PC-9 (cell line): ENCODE measurements around the gene BAIAP2L1. TPM values are rescaled to one million over a fixed set of nuclear protein-coding genes. Genes with fewer than 3 reads are reported as not detected.

Experiments
- BruUV-seq: library from RNA; stranded (reverse); fragments of 400-500 nt; replicated peaks from 2 replicates; lab custom pipeline; 2021; lab: Mats Ljungman, UMichigan
- CTCF ChIA-PET: fragments of 300-600 bp; sonication (Branson Sonifier 250); formaldehyde crosslinking; loops from one replicate; lab custom pipeline; 2022; ENCODE audit warnings: antibody characterized with exemption; lab: Charles Lee
- POLR2A ChIA-PET: fragments of 300-600 bp; sonication (Branson Sonifier 250); formaldehyde crosslinking; loops from one replicate; lab custom pipeline; 2022; ENCODE audit warnings: antibody characterized with exemption; ENCODE audit not compliant: unreplicated experiment; lab: Charles Lee
- DNase-seq, 2 experiments: peaks; one replicate each; pipeline versions ENCODE4 v3.0.0 to v3.0.0-alpha.2; 2015 to 2022; ENCODE audit warnings: mixed read lengths in 1 of 2
- H2AFZ ChIP-seq: fragments of 200-600 bp; sonication (generic); 2 replicates; pipeline ENCODE4 v1.8.1; 2017; ENCODE audit warnings: antibody characterized with exemption
- H3F3A ChIP-seq: fragments of 200-600 bp; sonication (generic); 2 replicates; pipeline ENCODE4 v1.8.1; 2017; ENCODE audit warnings: antibody characterized with exemption, mild to moderate bottlenecking, low read depth; ENCODE audit not compliant: insufficient read depth
- H3K27ac ChIP-seq: fragments of 200-600 bp; sonication (generic); 2 replicates; pipeline ENCODE4 v1.6.1; 2016; ENCODE audit warnings: mixed run types
- H3K27me3 ChIP-seq: fragments of 200-600 bp; sonication (generic); 2 replicates; pipeline ENCODE4 v1.6.1; 2016; ENCODE audit warnings: low read depth, mixed run types; ENCODE audit not compliant: insufficient read depth
- H3K36me3 ChIP-seq: fragments of 200-600 bp; sonication (generic); 2 replicates; pipeline ENCODE4 v1.6.1; 2016; ENCODE audit warnings: low read depth, mixed run types
- H3K4me1 ChIP-seq: fragments of 200-600 bp; sonication (generic); replicated peaks from 2 replicates; pipeline ENCODE4 v1.6.1; 2016; ENCODE audit warnings: mixed run types; ENCODE audit not compliant: insufficient read depth
- H3K4me2 ChIP-seq: fragments of 200-600 bp; sonication (generic); 2 replicates; pipeline ENCODE4 v1.6.1; 2017; ENCODE audit warnings: mixed run types
- H3K4me3 ChIP-seq: fragments of 200-600 bp; sonication (generic); 2 replicates; pipeline ENCODE4 v1.6.1; 2016; ENCODE audit warnings: mixed run types
- H3K79me2 ChIP-seq: fragments of 200-600 bp; sonication (generic); 2 replicates; pipeline ENCODE4 v1.6.1; 2017; ENCODE audit warnings: low read depth, mixed run types
- H3K9me2 ChIP-seq: fragments of 200-600 bp; sonication (generic); 2 replicates; pipeline ENCODE4 v1.8.1; 2017; ENCODE audit warnings: mild to moderate bottlenecking; ENCODE audit not compliant: insufficient read depth
- H3K9me3 ChIP-seq: fragments of 200-600 bp; sonication (generic); 2 replicates; pipeline ENCODE4 v1.8.1; 2016; ENCODE audit warnings: low read depth; ENCODE audit not compliant: insufficient read depth
- H4K20me1 ChIP-seq: fragments of 200-600 bp; sonication (generic); 2 replicates; pipeline ENCODE4 v1.8.1; 2017; ENCODE audit not compliant: insufficient read depth
- EZH2 ChIP-seq: fragments of 200-600 bp; sonication (generic); IDR thresholded peaks from 2 replicates; pipeline ENCODE4 v1.8.0; 2017; ENCODE audit warnings: antibody characterized with exemption, low read depth
- intact Hi-C: fragments of 100-400 bp; cut with micrococcal nuclease; formaldehyde crosslinking; loops from one replicate; pipeline ENCODE4 v1.10.0; 2022; ENCODE audit not compliant: unreplicated experiment
- total RNA-seq: library from RNA; stranded (reverse); gene quantifications from 2 replicates; pipeline ENCODE4 v1.2.3, GENCODE V29; 2021
- TF ChIP-seq, protein P1 (sequence below): fragments of 200-600 bp; sonication (generic); conservative IDR thresholded peaks from 2 replicates; pipeline ENCODE4 v1.6.1; 2017; ENCODE audit warnings: mixed run types, antibody characterized with exemption, mild to moderate bottlenecking, moderate library complexity

BAIAP2L1 gene
- total RNA-seq, 1 experiment from 2014 or later, result 89.4 TPM

DNA sequence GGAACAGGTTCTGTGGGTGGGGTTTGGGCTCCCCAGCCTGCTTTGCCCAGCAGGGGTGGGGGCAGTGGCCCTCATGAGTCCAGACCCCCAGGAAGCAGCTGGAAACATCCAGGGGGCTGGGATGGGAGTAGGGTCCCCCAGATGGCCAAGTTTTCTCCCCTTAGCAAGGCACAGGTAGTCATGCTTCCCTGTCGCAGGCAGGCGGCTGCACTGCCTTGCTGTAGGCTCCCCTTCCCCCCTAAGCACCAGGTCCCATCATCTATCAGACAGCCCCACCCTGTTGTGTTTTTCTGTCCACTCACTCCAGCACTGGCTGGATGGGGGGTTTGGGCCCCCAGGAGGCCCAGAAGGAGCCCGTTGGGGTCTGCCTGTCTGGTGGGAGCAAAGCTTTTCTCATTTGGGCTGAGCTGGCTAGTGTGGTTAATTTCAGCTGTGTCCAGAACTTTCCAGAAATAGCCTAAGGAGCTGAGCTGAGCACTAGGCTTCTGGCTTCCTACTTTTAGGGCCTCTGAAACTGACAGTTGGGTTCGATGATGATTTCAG, 111.5 kb downstream of the BAIAP2L1 start:
- H3K4me2 ChIP-seq, result no peak overlapping the region
- H3K9me2 ChIP-seq, result no peaks in the 10 kb centered on the region
- no peak for DNase-seq
- H3F3A ChIP-seq, result peaks cover 86% of the 10 kb centered on the region
- no peak overlapping the region for H3K27ac ChIP-seq
- peaks cover 60% of the 10 kb centered on the region for H4K20me1 ChIP-seq
- no peak overlapping the region for H2AFZ ChIP-seq
- POLR2A ChIA-PET, result no interaction called here
- no peak for TF ChIP-seq EZH2
- TF ChIP-seq, protein P1, sequence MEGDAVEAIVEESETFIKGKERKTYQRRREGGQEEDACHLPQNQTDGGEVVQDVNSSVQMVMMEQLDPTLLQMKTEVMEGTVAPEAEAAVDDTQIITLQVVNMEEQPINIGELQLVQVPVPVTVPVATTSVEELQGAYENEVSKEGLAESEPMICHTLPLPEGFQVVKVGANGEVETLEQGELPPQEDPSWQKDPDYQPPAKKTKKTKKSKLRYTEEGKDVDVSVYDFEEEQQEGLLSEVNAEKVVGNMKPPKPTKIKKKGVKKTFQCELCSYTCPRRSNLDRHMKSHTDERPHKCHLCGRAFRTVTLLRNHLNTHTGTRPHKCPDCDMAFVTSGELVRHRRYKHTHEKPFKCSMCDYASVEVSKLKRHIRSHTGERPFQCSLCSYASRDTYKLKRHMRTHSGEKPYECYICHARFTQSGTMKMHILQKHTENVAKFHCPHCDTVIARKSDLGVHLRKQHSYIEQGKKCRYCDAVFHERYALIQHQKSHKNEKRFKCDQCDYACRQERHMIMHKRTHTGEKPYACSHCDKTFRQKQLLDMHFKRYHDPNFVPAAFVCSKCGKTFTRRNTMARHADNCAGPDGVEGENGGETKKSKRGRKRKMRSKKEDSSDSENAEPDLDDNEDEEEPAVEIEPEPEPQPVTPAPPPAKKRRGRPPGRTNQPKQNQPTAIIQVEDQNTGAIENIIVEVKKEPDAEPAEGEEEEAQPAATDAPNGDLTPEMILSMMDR, result no peak
- H3K4me3 ChIP-seq, result no peak overlapping the region
- H3K4me1 ChIP-seq, result peaks cover 41% of the 10 kb centered on the region
- BruUV-seq, result no TSS peak
- H3K79me2 ChIP-seq, result peaks cover 76% of the 10 kb centered on the region
- intact Hi-C loops, result loop anchor here (10.0 kb wide), 1 partner anchor 555 kb away; no protein-coding TSS in a partner anchor
- no peaks in the 10 kb centered on the region for H3K27me3 ChIP-seq
- peaks cover 28% of the 10 kb centered on the region for H3K36me3 ChIP-seq
- H3K9me3 ChIP-seq, result no peaks in the 10 kb centered on the region
- CTCF ChIA-PET, result no interaction called here

DNA sequence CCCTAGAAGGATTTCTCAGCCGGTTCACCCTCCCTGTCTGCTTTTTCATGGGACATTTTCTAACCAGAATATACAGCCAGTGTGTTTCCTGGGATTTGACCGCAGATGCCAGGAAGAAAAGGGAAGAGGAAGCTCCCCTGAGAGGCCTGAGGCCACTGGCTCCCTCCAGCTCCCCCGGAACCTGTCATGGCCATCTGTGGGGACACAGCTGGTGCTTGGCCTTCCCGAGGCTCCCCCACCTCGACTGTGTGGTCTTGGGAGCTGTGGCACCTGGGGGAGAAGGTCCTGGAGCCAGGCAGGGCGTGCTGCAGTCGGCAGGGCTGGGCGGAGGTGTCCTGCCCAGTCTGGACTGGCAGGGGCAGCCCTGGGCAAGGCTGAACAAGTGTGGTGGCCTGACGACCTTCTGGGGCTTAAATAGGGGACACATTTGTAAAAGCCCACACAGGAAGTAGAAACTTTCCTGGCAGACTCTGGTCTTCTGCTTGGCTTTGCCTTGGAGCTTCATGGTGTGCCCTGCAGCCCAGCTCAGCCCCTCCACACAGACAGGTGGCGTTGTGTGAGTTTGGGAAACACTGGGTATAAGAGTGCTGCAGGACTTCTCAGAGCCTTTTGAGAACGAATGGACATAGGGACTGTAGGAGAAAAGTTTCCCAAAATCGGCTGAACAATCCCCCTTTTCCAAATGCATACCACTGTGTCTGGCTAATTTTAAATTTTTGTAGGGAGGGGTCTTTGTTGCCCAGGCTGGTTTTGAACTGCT, 112.6 kb downstream of the BAIAP2L1 start:
- peaks cover 50% of the 10 kb centered on the region for H3K4me1 ChIP-seq
- H4K20me1 ChIP-seq, result peaks cover 49% of the 10 kb centered on the region
- peaks cover 87% of the 10 kb centered on the region for H3K79me2 ChIP-seq
- CTCF ChIA-PET, result no interaction called here
- no peak for TF ChIP-seq EZH2
- H3K4me2 ChIP-seq, result peak overlapping the region; percentile 98; the same call in 1 of the 2 replicates
- H3K9me2 ChIP-seq, result no peaks in the 10 kb centered on the region
- intact Hi-C loops, result loop anchor here (10.0 kb wide), 1 partner anchor 557 kb away; no protein-coding TSS in a partner anchor
- no peak for DNase-seq
- H2AFZ ChIP-seq, result no peak overlapping the region
- POLR2A ChIA-PET, result interaction anchor here (0.6 kb wide), 1 partner anchor 8 kb away, joined by 15 read pairs; no protein-coding TSS in a partner anchor
- H3K4me3 ChIP-seq, result no peak overlapping the region
- no TSS peak for BruUV-seq
- no peaks in the 10 kb centered on the region for H3K9me3 ChIP-seq
- peaks cover 85% of the 10 kb centered on the region for H3F3A ChIP-seq
- H3K27ac ChIP-seq, result 0 out of 2 replicates have a peak overlapping the region, but pooled peaks have one; percentile 19
- H3K27me3 ChIP-seq, result no peaks in the 10 kb centered on the region
- peaks cover 30% of the 10 kb centered on the region for H3K36me3 ChIP-seq

DNA sequence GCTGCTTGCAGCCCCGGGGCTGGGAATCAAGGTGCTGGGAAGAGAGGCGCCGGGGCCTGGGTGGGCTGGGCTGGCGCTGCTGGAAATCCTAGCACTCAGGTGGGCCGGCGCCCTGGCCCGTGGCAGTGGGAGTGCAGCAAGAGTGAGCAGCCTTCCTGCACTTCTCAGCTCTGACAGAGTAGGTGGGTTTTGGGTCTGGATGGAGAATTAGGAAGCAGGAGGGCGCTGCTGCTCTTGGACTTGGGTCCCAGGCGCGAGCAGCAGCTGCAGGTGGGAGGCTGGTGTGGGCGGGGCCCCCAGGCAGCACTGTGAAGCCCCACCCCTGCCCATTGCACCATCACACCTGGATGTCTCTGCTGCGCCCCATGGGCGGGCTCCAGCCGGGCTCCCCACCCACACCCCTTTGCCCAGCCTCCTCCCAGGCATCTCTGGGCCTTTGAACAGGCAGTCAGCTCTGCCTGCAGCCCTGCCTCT, 113.4 kb downstream of the BAIAP2L1 start:
- no peaks in the 10 kb centered on the region for H3K27me3 ChIP-seq
- peaks cover 78% of the 10 kb centered on the region for H3F3A ChIP-seq
- DNase-seq, result peak; percentile 57 to 77
- peaks cover 43% of the 10 kb centered on the region for H4K20me1 ChIP-seq
- no peaks in the 10 kb centered on the region for H3K9me3 ChIP-seq
- peak overlapping the region; percentile 98 for H3K4me2 ChIP-seq
- intact Hi-C loops, result loop anchor here (2.0 to 10.0 kb wide), 2 partner anchors 113 to 557 kb away; partner anchors contain the start of gene BAIAP2L1
- no peak overlapping the region for H2AFZ ChIP-seq
- H3K9me2 ChIP-seq, result no peaks in the 10 kb centered on the region
- H3K36me3 ChIP-seq, result peaks cover 28% of the 10 kb centered on the region
- no peak overlapping the region for H3K4me3 ChIP-seq
- H3K4me1 ChIP-seq, result peaks cover 54% of the 10 kb centered on the region
- POLR2A ChIA-PET, result no interaction called here
- no TSS peak for BruUV-seq
- H3K27ac ChIP-seq, result peak overlapping the region; percentile 97
- peaks cover 94% of the 10 kb centered on the region for H3K79me2 ChIP-seq
- CTCF ChIA-PET, result interaction anchor here (0.6 kb wide), 1 partner anchor 134 kb away, joined by 3 read pairs; no protein-coding TSS in a partner anchor
- TF ChIP-seq, protein P1, result no peak
- TF ChIP-seq EZH2, result no peak
